Measurements from ENCODE around the gene PCDHB9. TPM values are rescaled to one million over a fixed set of nuclear protein-coding genes. Genes with fewer than 3 reads are reported as not detected.
"Not testable (repeated sequence)": the region's sequence is repeated elsewhere in the genome, so short reads cannot be mapped to it uniquely, and the experiment has no call there.

The PCDHB9 gene
- total RNA-seq: 1 to 10 TPM in 1 of 4 donors, under 1 TPM in 3; 0.18 to 1.7 (median 0.39) TPM

DNA sequence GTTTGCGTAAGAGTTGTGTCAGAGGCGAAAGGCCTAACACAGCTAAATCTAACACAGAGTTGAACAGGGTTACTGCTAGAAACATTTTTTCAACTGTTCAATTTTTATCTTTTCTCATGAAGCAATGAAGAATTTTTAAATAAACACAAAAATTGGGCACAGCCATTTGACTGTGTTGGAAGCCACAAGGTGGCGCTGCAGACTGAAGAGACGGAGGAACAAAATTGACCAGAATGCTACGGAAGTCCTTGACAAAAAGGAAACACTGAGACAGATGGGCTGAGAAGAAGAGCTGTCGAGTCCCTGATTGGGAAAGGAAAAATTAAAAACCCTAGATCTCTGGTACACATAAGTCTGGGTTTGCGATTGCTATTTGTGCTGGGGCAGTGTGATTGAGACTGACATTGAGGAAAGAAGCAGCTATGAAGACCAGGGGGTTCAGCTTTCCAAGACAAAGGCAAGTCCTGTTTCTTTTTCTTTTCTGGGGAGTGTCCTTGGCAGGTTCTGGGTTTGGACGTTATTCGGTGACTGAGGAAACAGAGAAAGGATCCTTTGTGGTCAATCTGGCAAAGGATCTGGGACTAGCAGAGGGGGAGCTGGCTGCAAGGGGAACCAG is at the start of gene PCDHB9:
PCDHB9 (plus strand) TSS at position 265 of the 616 bp plus-strand sequence; CDS start at position 423, 158 bp downstream.
- no peak for DNase-seq

DNA sequence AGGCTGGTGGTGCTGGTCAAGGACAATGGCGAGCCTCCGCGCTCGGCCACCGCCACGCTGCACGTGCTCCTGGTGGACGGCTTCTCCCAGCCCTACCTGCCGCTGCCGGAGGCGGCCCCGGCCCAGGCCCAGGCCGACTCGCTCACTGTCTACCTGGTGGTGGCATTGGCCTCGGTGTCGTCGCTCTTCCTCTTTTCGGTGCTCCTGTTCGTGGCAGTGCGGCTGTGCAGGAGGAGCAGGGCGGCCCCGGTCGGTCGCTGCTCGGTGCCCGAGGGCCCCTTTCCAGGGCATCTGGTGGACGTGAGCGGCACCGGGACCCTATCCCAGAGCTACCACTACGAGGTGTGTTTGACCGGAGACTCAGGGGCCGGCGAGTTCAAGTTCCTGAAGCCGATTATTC is 49.6 kb upstream of the PCDHB9 start:
- H3K36me3 ChIP-seq, H3K27me3 ChIP-seq, H3K27ac ChIP-seq, H3K4me1 ChIP-seq, DNase-seq, H3K4me3 ChIP-seq: not testable (repeated sequence)
- H3K9me3 ChIP-seq: peaks cover 0 to 38% (median 0%) of the 10 kb centered on the region in 4 donors

More for the DNA sequence above, at the start of gene PCDHB9:
- H3K36me3 ChIP-seq: no peaks in the 10 kb centered on the region
- H3K4me1 ChIP-seq: no peaks in the 10 kb centered on the region
- H3K4me3 ChIP-seq: no peak within 1 kb of the TSS
- no peak within 1 kb of the TSS for H3K27ac ChIP-seq
- H3K27me3 ChIP-seq: no peaks in the 10 kb centered on the region
- H3K9me3 ChIP-seq: peaks cover 0 to 19% (median 0%) of the 10 kb centered on the region in 4 donors
- TF ChIP-seq, protein P1, sequence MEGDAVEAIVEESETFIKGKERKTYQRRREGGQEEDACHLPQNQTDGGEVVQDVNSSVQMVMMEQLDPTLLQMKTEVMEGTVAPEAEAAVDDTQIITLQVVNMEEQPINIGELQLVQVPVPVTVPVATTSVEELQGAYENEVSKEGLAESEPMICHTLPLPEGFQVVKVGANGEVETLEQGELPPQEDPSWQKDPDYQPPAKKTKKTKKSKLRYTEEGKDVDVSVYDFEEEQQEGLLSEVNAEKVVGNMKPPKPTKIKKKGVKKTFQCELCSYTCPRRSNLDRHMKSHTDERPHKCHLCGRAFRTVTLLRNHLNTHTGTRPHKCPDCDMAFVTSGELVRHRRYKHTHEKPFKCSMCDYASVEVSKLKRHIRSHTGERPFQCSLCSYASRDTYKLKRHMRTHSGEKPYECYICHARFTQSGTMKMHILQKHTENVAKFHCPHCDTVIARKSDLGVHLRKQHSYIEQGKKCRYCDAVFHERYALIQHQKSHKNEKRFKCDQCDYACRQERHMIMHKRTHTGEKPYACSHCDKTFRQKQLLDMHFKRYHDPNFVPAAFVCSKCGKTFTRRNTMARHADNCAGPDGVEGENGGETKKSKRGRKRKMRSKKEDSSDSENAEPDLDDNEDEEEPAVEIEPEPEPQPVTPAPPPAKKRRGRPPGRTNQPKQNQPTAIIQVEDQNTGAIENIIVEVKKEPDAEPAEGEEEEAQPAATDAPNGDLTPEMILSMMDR (IDR thresholded peaks at IDR 0.05): peak in 3 of 6 experiments; percentile 8 to 18 (median 16)
- no peak for TF ChIP-seq POLR2A (IDR thresholded peaks at IDR 0.05)

DNA sequence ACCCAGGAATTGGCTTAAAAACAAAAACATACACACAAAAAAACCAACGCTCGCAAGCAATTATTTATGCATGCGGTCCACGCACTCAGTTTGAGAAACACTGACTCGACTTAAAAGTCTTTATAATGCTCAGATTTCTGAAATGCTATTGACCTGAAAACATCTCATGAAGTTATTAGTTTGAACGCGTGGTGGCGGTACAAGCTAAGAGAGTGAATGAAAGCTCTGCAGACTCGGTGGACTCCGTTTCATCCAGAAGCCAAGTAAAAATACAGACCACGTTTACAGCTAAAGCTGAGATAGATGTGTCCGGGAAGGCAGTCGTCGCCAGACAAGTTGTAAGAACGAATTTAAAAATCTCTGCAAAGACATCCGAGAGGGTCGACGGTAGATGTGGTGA is 37.1 kb upstream of the PCDHB9 start, which contains the start of gene PCDHB6:
PCDHB6 (plus strand) TSS at position 246 of the 400 bp plus-strand sequence. CDS start 201 bp downstream, outside the sequence.
- Histone ChIP-seq H3K27me3 (no peaks in the 10 kb centered on the region), H3K4me3 (no peak within 1 kb of the TSS), H3K9me3 (peaks cover 0 to 29% (median 3%) of the 10 kb centered on the region in 4 donors), H3K4me1 (no peaks in the 10 kb centered on the region), H3K27ac (no peak within 1 kb of the TSS), H3K36me3 (no peaks in the 10 kb centered on the region)
- no peak for DNase-seq
- TF ChIP-seq, protein P1 (IDR thresholded peaks at IDR 0.05): no peak
- TF ChIP-seq POLR2A (IDR thresholded peaks at IDR 0.05): no peak

DNA sequence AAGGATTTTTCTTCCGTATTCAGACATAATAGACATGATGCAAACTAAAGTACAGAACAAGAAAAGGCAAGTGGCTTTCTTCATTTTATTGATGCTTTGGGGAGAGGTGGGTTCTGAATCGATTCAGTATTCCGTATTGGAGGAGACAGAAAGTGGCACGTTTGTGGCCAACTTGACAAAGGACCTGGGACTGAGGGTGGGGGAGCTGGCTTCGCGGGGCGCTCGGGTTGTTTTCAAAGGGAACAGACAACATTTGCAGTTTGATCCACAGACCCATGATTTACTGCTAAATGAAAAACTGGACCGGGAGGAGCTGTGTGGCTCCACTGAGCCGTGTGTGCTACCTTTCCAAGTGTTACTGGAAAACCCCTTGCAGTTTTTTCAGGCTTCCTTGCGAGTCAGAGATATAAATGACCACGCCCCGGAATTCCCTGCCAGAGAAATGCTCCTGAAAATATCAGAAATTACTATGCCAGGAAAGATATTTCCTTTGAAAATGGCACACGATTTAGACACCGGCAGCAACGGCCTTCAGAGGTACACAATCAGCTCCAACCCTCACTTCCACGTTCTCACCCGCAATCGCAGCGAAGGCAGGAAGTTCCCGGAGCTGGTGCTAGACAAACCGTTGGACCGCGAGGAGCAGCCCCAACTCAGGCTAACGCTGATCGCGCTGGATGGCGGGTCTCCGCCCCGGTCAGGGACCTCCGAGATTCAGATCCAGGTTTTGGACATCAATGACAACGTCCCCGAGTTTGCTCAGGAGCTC is 36.6 kb upstream of the PCDHB9 start:
- TF ChIP-seq, protein P1 (IDR thresholded peaks at IDR 0.05): no peak
- TF ChIP-seq POLR2A (IDR thresholded peaks at IDR 0.05): no peak
- peaks cover 0 to 32% (median 3%) of the 10 kb centered on the region in 4 donors for H3K9me3 ChIP-seq
- no peaks in the 10 kb centered on the region for H3K4me1 ChIP-seq
- H3K36me3 ChIP-seq: no peaks in the 10 kb centered on the region
- no peak overlapping the region for H3K27ac ChIP-seq
- H3K4me3 ChIP-seq: no peak overlapping the region
- DNase-seq: no peak
- H3K27me3 ChIP-seq: no peaks in the 10 kb centered on the region

DNA sequence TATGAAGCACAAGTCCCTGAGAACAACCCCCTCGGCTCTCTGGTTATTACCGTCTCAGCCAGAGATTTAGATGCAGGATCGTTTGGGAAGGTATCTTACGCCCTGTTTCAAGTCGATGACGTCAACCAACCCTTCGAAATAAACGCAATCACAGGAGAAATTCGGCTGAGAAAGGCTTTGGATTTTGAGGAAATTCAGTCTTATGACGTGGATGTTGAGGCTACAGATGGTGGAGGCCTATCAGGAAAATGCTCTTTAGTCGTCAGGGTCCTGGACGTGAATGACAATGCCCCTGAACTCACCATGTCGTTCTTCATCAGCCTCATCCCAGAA is 36.0 kb upstream of the PCDHB9 start:
- Histone ChIP-seq H3K36me3 (no peaks in the 10 kb centered on the region), H3K9me3 (peaks cover 0 to 34% (median 3%) of the 10 kb centered on the region in 4 donors), H3K27ac (no peak overlapping the region), H3K4me1 (no peaks in the 10 kb centered on the region), H3K27me3 (no peaks in the 10 kb centered on the region), H3K4me3 (no peak overlapping the region)
- no peak for DNase-seq
- TF ChIP-seq, protein P1 (IDR thresholded peaks at IDR 0.05): no peak

DNA sequence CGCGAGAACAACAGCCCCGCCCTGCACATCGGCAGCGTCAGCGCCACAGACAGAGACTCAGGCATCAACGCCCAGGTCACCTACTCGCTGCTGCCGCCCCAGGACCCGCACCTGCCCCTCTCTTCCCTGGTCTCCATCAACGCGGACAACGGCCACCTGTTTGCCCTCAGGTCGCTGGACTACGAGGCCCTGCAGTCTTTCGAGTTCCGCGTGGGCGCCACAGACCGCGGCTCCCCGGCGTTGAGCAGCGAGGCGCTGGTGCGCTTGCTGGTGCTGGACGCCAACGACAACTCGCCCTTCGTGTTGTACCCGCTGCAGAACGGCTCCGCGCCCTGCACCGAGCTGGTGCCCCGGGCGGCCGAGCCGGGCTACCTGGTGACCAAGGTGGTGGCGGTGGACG is 35.3 kb upstream of the PCDHB9 start:
- H3K4me3 ChIP-seq, DNase-seq, H3K4me1 ChIP-seq, H3K36me3 ChIP-seq, H3K27ac ChIP-seq, H3K27me3 ChIP-seq: not testable (repeated sequence)
- H3K9me3 ChIP-seq: peaks cover 0 to 37% (median 3%) of the 10 kb centered on the region in 4 donors

DNA sequence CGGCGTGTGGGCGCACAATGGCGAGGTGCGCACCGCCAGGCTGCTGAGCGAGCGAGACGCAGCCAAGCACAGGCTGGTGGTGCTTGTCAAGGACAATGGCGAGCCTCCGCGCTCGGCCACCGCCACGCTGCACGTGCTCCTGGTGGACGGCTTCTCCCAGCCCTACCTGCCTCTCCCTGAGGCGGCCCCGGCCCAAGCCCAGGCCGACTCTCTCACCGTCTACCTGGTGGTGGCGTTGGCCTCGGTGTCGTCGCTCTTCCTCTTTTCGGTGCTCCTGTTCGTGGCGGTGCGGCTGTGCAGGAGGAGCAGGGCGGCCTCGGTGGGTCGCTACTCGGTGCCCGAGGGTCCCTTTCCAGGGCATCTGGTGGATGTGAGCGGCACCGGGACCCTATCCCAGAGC is 34.9 kb upstream of the PCDHB9 start:
- H3K27ac ChIP-seq, H3K4me3 ChIP-seq, H3K27me3 ChIP-seq, H3K4me1 ChIP-seq, DNase-seq, H3K36me3 ChIP-seq: not testable (repeated sequence)
- peaks cover 0 to 39% (median 3%) of the 10 kb centered on the region in 4 donors for H3K9me3 ChIP-seq

All from Peyer's patch (tissue), 4 donors.